ENCODE data around the gene SLC25A4. TPM values are rescaled to one million over a fixed set of nuclear protein-coding genes. Genes with fewer than 3 reads are reported as not detected.
A peak's percentile ranks its signal among the peaks of the same experiment; 100 is the strongest.
"Not testable (repeated sequence)": the region's sequence is repeated elsewhere in the genome, so short reads cannot be mapped to it uniquely, and the experiment has no call there.

SLC25A4 gene
- polyA plus RNA-seq, 1 donor = 115 TPM

DNA sequence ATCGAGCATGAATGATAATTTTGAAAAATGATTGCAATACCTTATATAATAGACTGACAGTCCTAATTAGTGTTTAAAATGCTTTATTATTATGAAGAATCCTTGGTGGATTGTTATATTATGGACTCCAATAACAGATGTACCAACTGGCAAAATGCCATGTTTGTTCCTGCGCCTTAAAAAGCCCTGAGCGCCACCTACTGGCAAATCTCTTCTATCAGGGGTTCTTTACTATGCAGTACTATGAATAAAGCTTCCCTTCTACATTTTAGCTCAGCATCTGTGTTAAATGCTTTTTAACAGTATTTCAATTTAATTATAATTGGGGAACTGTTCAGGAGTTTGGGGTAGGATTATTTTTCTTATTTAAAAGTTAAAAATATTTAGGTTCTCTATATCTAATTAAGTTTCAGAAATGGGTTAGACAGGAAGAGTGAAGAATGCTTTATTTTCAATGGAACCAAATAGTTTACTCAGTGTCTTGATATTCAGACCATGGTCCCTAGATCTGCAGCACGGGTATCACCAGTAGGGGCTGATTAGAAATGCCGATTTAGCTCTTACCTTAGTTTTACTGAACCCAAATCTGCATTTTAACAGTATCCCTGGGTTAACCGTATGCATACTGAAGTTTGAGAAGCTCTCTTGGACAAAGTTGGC, 40.7 kb downstream of the SLC25A4 start:
- peak; percentile 86 for DNase-seq

DNA sequence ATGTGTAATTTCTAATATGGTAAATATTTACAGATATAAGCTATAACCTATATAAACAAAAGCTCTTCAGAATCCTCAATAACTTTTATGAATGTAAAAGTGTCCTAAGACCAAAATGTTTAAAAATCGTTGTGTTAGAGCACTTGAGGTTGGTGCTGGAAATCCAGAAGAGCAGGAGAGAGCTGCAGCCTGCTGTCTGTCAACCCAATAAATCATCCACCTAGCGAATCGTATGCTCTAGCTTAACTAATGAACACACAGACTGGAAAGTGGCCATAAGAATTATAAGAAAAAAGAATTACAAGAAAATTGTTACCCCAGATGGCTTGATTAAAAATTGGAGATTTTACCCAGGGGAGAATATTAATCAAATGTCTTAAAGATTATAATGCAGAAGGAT, 43.7 kb downstream of the SLC25A4 start:
- no peak for DNase-seq

DNA sequence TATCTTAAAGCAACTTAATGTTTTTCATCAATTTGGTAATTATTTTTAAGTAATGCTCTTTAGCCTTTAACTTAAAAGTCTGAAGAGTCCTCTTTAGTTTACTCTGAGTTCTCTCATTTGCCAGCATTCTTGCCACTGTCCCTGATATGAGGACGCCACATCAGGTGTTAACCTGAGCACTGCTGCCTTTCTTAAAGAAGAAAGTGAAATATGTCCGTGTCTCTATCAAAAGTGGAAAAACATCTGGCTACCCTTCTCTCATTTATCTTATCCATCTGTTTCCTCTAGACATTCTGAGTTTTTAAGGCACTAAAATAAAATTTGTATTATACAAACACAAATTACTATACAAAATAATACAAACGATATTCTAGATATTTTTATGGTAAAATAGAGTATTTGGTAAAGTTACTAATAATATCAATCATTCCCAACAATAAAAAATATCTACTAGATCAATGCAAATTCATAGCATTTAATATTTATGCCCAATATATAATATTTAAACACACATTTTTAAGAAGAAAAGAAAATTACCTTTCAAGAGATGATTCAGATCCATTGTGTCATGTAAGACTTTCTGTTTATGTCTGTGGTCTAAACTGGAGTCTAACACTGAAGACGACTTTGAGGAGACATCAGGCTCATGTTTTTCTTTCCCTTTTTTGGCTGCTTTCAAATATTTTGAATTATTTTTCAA, 46.7 kb downstream of the SLC25A4 start:
- DNase-seq = no peak

DNA sequence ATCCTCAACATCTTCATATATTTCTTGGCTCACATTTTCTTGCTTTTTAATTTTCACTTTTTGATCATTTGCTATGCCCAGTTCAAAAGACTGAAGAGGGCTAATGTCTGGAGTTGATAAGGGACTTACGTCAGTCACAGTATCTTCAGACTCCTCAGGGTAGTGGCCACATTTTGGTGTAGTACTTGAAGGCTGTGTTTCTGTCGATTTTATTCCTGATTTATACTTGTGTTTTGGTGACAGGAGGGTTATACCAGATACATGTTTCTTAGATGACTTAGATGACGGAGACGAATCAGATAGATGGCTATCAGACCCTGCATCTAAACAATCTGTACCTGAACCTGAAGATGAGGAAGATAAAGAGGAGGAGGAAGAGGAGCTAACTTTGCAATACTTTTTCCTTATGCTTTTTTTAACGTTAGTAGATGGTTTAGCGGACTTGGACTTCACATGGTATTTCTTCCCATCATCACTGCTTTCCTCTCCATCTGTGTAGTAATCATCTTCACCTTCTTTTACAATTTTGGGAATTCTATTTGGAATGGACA, 47.3 kb downstream of the SLC25A4 start:
- DNase-seq = no peak

DNA sequence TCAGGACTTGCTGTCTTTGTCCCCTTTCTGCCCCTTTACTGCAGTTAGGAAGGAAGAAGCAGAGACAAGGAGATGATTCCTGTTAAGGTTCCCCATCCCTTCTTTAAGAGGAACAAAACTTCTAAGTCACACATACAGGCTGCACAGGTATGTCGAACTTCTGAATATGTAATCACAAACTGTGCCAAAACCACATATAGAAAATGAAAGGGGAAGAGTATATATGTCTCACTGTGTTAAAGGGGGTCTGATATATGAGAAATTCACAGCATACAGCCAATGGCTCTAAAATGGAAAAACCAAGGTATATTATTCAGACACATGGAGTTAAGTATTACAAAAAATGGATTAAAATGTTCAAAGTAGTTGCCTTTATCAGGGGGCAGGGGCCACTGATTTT, 49.0 kb downstream of the SLC25A4 start:
- DNase-seq = no peak

DNA sequence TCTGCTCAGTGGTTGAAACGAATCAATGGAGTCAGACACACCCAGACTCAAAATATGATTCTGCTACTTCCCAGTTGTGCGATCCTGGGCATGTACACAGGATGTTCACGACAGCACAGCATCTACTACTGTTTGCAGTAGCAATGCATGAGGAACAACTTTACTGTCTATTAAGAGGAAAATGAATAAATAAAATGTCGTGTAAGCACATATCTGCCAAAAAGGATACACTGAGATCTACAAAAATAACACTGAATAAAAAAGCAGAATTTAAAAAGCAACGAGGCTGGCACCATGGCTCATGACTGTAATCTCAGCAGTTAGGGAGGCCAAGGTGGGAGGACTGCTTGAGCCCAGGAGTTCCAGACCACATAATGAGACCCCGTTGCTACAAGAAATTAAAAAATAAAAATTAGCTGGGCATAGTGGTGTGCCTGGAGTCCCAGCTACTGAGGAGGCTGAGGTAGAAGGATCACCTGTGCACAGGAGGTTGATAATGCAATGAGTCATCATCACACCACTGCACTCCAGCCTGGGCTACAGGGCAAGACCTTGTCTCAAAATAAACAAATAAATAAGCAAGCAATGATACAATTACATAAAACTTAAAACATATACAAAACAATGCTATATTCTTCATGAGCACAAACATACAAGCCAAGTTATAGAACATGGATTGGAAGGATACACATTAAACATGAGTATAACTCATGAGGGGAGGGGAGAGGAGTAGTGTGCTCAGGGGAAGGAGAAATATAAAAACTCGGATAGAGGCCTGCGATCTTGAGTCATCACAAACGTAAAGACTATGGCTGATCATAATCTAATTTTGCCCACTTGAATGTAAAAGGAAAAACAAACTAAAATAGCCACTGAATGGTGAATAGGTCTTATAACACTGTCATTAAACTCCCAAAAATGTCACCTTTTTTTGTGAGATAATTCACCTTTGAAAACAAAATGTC, 52.1 kb downstream of the SLC25A4 start:
- no peak for DNase-seq

DNA sequence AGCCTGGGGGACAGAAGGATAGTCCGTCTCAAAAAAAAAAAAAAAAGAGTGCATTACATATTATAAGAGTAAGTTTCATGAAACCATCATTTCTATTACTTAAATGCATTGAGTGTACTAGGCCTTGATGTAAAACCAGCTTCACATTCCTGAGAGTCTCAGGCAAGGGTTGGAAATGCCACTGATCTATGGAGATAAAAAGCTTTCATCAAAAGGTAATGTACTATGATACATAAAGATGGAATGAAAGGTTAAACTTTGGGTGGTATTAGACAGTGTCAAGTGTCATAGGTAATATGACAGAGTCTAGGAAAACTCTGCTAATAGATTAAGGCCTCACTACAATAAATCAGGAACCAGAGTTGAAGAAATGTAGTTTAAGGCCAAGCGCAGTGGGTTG, 53.4 kb downstream of the SLC25A4 start:
- no peak for DNase-seq

DNA sequence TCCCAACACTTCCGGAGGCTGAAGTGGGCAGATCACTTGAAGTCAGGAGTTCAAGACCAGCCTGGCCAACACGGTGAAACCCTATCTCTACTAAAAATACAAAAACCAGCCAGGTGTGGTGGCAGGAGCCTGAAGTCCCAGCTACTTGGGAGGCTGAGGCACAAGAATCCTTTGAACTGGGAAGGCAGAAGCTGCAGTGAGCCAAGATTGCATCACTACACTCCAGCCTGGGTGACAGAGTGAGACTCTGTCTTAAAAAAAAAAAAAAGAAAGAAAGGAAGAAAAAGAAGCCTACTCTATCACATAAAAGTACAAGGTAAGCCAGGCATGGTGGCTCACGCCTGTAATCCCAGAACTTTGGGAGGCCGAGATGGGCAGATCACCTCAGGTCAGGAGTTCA, 55.1 kb downstream of the SLC25A4 start:
- DNase-seq = not testable (repeated sequence)

Other genes with a start within 250 kb of the SLC25A4 start
- not detected for gene HELT, start 124.8 kb upstream of the SLC25A4 start, polyA plus RNA-seq (ENCODE audit: insufficient read length)
- gene CFAP97, start 60.7 kb downstream of the SLC25A4 start, polyA plus RNA-seq (ENCODE audit: insufficient read length) = 28.3 TPM
- gene SNX25, start 66.3 kb downstream of the SLC25A4 start, polyA plus RNA-seq (ENCODE audit: insufficient read length) = 7.7 TPM